Prostate gland (tissue), 2 donors: ENCODE data around the gene LTBP3.

Experiments used
- POLR2A ChIP-seq: fragments of 450-650 bp; IDR thresholded peaks from one replicate; pipeline ENCODE4 v1.6.1; 2016; ENCODE audit warnings: antibody characterized with exemption, mild to moderate bottlenecking
- POLR2AphosphoS5 ChIP-seq: sonication (generic); formaldehyde crosslinking; IDR thresholded peaks from one replicate; pipeline ENCODE4 v1.6.1; 2017; ENCODE audit warnings: antibody characterized with exemption
- TF ChIP-seq, protein P1 (sequence below), 4 experiments: fragments of 200-600 bp in 2 of 4; fragments of 450-650 bp in 2 of 4; sonication (generic) in 2 of 4; IDR thresholded peaks; 1 replicate in 3 of 4; 2 replicates in 1 of 4; pipeline ENCODE4 v1.5.1; 2016 to 2019; ENCODE audit warnings: antibody characterized with exemption in 4 of 4, mild to moderate bottlenecking in 2 of 4, moderate library complexity in 2 of 4

GRCh38 chr11:65562020-65562419, 3.9 kb upstream of the LTBP3 start:
- TF ChIP-seq, protein P1, sequence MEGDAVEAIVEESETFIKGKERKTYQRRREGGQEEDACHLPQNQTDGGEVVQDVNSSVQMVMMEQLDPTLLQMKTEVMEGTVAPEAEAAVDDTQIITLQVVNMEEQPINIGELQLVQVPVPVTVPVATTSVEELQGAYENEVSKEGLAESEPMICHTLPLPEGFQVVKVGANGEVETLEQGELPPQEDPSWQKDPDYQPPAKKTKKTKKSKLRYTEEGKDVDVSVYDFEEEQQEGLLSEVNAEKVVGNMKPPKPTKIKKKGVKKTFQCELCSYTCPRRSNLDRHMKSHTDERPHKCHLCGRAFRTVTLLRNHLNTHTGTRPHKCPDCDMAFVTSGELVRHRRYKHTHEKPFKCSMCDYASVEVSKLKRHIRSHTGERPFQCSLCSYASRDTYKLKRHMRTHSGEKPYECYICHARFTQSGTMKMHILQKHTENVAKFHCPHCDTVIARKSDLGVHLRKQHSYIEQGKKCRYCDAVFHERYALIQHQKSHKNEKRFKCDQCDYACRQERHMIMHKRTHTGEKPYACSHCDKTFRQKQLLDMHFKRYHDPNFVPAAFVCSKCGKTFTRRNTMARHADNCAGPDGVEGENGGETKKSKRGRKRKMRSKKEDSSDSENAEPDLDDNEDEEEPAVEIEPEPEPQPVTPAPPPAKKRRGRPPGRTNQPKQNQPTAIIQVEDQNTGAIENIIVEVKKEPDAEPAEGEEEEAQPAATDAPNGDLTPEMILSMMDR (IDR thresholded peaks at IDR 0.05), result no peak
- TF ChIP-seq POLR2A, result no peak
- TF ChIP-seq POLR2AphosphoS5, result no peak
